Measurements from ENCODE around the gene MARCO.

Gene MARCO

GRCh38 chr2:118979152-118979861 is 37.3 kb downstream of the MARCO start:
- WGBS = 90% methylated on average over 5 of the region's 5 CpGs
- no peak overlapping the region for H3K27ac ChIP-seq (ENCODE audit: low read depth, low read length)

GRCh38 chr2:118980022-118980421 is 38.0 kb downstream of the MARCO start:
- Histone ChIP-seq H3K9ac (ENCODE audit: low read depth, low read length) (no peak overlapping the region), H3K27ac (ENCODE audit: low read depth, low read length) (no peak overlapping the region), H3K27me3 (ENCODE audit: insufficient read depth, low read length) (peaks cover 36% of the 10 kb centered on the region), H3K4me3 (ENCODE audit: low read length) (no peak overlapping the region), H3K9me3 (ENCODE audit: insufficient read depth, low read depth, low read length) (no peaks in the 10 kb centered on the region), H3K4me1 (ENCODE audit: insufficient read depth, low read length) (no peaks in the 10 kb centered on the region), H3K36me3 (ENCODE audit: insufficient read depth, low read length) (no peaks in the 10 kb centered on the region)
- 86% methylated on average over 4 of the region's 4 CpGs for whole genome bisulfite sequencing

More at GRCh38 chr2:118979152-118979861, 37.3 kb downstream of the MARCO start:
- Histone ChIP-seq H3K36me3 (ENCODE audit: insufficient read depth, low read length) (no peaks in the 10 kb centered on the region), H3K4me3 (ENCODE audit: low read length) (no peak overlapping the region), H3K9ac (ENCODE audit: low read depth, low read length) (no peak overlapping the region), H3K9me3 (ENCODE audit: insufficient read depth, low read depth, low read length) (no peaks in the 10 kb centered on the region), H3K27me3 (ENCODE audit: insufficient read depth, low read length) (peaks cover 43% of the 10 kb centered on the region), H3K4me1 (ENCODE audit: insufficient read depth, low read length) (no peaks in the 10 kb centered on the region)

- Histone ChIP-seq H3K36me3 (ENCODE audit: insufficient read depth, low read length) (no peaks in the 10 kb centered on the region), H3K9me3 (ENCODE audit: insufficient read depth, low read depth, low read length) (no peaks in the 10 kb centered on the region), H3K4me3 (ENCODE audit: low read length) (no peak overlapping the region), H3K27me3 (ENCODE audit: insufficient read depth, low read length) (peaks cover 30% of the 10 kb centered on the region), H3K9ac (ENCODE audit: low read depth, low read length) (no peak overlapping the region), H3K27ac (ENCODE audit: low read depth, low read length) (no peak overlapping the region), H3K4me1 (ENCODE audit: insufficient read depth, low read length) (no peaks in the 10 kb centered on the region)
- 84% methylated on average over 2 of the region's 2 CpGs for WGBS
Measured at GRCh38 chr2:118980573-118980972, 38.6 kb downstream of the MARCO start.

- no peak overlapping the region for H3K27ac ChIP-seq (ENCODE audit: low read depth, low read length)
- H3K27me3 ChIP-seq (ENCODE audit: insufficient read depth, low read length) = peaks cover 20% of the 10 kb centered on the region
- no peak overlapping the region for H3K9ac ChIP-seq (ENCODE audit: low read depth, low read length)
- H3K36me3 ChIP-seq (ENCODE audit: insufficient read depth, low read length) = no peaks in the 10 kb centered on the region
- no peak overlapping the region for H3K4me3 ChIP-seq (ENCODE audit: low read length)
- no peaks in the 10 kb centered on the region for H3K9me3 ChIP-seq (ENCODE audit: insufficient read depth, low read depth, low read length)
- no peaks in the 10 kb centered on the region for H3K4me1 ChIP-seq (ENCODE audit: insufficient read depth, low read length)
- 90% methylated on average over 2 of the region's 2 CpGs for WGBS
Measured at GRCh38 chr2:118981632-118982031, 39.6 kb downstream of the MARCO start.

GRCh38 chr2:118982039-118982438 is 40.0 kb downstream of the MARCO start:
- Histone ChIP-seq H3K9me3 (ENCODE audit: insufficient read depth, low read depth, low read length) (no peaks in the 10 kb centered on the region), H3K9ac (ENCODE audit: low read depth, low read length) (no peak overlapping the region), H3K27ac (ENCODE audit: low read depth, low read length) (no peak overlapping the region), H3K4me3 (ENCODE audit: low read length) (no peak overlapping the region), H3K36me3 (ENCODE audit: insufficient read depth, low read length) (no peaks in the 10 kb centered on the region), H3K4me1 (ENCODE audit: insufficient read depth, low read length) (no peaks in the 10 kb centered on the region), H3K27me3 (ENCODE audit: insufficient read depth, low read length) (peaks cover 16% of the 10 kb centered on the region)
- 88% methylated on average over 3 of the region's 3 CpGs for WGBS

GRCh38 chr2:118983133-118983532 is 41.1 kb downstream of the MARCO start:
- H3K36me3 ChIP-seq (ENCODE audit: insufficient read depth, low read length) = no peaks in the 10 kb centered on the region
- H3K27ac ChIP-seq (ENCODE audit: low read depth, low read length) = no peak overlapping the region
- no peak overlapping the region for H3K9ac ChIP-seq (ENCODE audit: low read depth, low read length)
- 92% methylated on average over 6 of the region's 6 CpGs for WGBS
- no peak overlapping the region for H3K4me3 ChIP-seq (ENCODE audit: low read length)
- no peaks in the 10 kb centered on the region for H3K9me3 ChIP-seq (ENCODE audit: insufficient read depth, low read depth, low read length)
- no peaks in the 10 kb centered on the region for H3K4me1 ChIP-seq (ENCODE audit: insufficient read depth, low read length)
- H3K27me3 ChIP-seq (ENCODE audit: insufficient read depth, low read length) = peaks cover 11% of the 10 kb centered on the region; the same call in 1 of the 2 replicates

GRCh38 chr2:118983915-118984314 is 41.9 kb downstream of the MARCO start:
- Histone ChIP-seq H3K9ac (ENCODE audit: low read depth, low read length) (no peak overlapping the region), H3K9me3 (ENCODE audit: insufficient read depth, low read depth, low read length) (no peaks in the 10 kb centered on the region), H3K4me3 (ENCODE audit: low read length) (no peak overlapping the region), H3K27ac (ENCODE audit: low read depth, low read length) (no peak overlapping the region), H3K36me3 (ENCODE audit: insufficient read depth, low read length) (no peaks in the 10 kb centered on the region), H3K27me3 (ENCODE audit: insufficient read depth, low read length) (peaks cover 11% of the 10 kb centered on the region; the same call in 1 of the 2 replicates), H3K4me1 (ENCODE audit: insufficient read depth, low read length) (no peaks in the 10 kb centered on the region)
- 86% methylated on average over 1 of the region's 1 CpG for WGBS

GRCh38 chr2:118986738-118987137 is 44.7 kb downstream of the MARCO start:
- no peak overlapping the region for H3K9ac ChIP-seq (ENCODE audit: low read depth, low read length)
- H3K9me3 ChIP-seq (ENCODE audit: insufficient read depth, low read depth, low read length) = no peaks in the 10 kb centered on the region
- WGBS = 60% methylated on average over 2 of the region's 2 CpGs
- no peaks in the 10 kb centered on the region for H3K4me1 ChIP-seq (ENCODE audit: insufficient read depth, low read length)
- no peak overlapping the region for H3K4me3 ChIP-seq (ENCODE audit: low read length)
- no peaks in the 10 kb centered on the region for H3K36me3 ChIP-seq (ENCODE audit: insufficient read depth, low read length)
- no peak overlapping the region for H3K27ac ChIP-seq (ENCODE audit: low read depth, low read length)
- H3K27me3 ChIP-seq (ENCODE audit: insufficient read depth, low read length) = no peaks in the 10 kb centered on the region

GRCh38 chr2:118987886-118988285 is 45.9 kb downstream of the MARCO start:
- no peaks in the 10 kb centered on the region for H3K27me3 ChIP-seq (ENCODE audit: insufficient read depth, low read length)
- 94% methylated on average over 2 of the region's 2 CpGs for WGBS
- no peaks in the 10 kb centered on the region for H3K36me3 ChIP-seq (ENCODE audit: insufficient read depth, low read length)

GRCh38 chr2:118988706-118989105 is 46.7 kb downstream of the MARCO start:
- 96% methylated on average over 5 of the region's 5 CpGs for WGBS
- Histone ChIP-seq H3K4me3 (ENCODE audit: low read length) (no peak overlapping the region), H3K36me3 (ENCODE audit: insufficient read depth, low read length) (no peaks in the 10 kb centered on the region), H3K9ac (ENCODE audit: low read depth, low read length) (no peak overlapping the region), H3K27ac (ENCODE audit: low read depth, low read length) (no peak overlapping the region), H3K27me3 (ENCODE audit: insufficient read depth, low read length) (no peaks in the 10 kb centered on the region), H3K9me3 (ENCODE audit: insufficient read depth, low read depth, low read length) (no peaks in the 10 kb centered on the region), H3K4me1 (ENCODE audit: insufficient read depth, low read length) (no peaks in the 10 kb centered on the region)

More at GRCh38 chr2:118987886-118988285, 45.9 kb downstream of the MARCO start:
- H3K9ac ChIP-seq (ENCODE audit: low read depth, low read length) = no peak overlapping the region
- no peak overlapping the region for H3K27ac ChIP-seq (ENCODE audit: low read depth, low read length)
- H3K9me3 ChIP-seq (ENCODE audit: insufficient read depth, low read depth, low read length) = no peaks in the 10 kb centered on the region
- H3K4me1 ChIP-seq (ENCODE audit: insufficient read depth, low read length) = no peaks in the 10 kb centered on the region
- H3K4me3 ChIP-seq (ENCODE audit: low read length) = no peak overlapping the region

- 74% methylated on average over 2 of the region's 2 CpGs for WGBS
- Histone ChIP-seq H3K4me1 (ENCODE audit: insufficient read depth, low read length) (no peaks in the 10 kb centered on the region), H3K4me3 (ENCODE audit: low read length) (no peak overlapping the region), H3K36me3 (ENCODE audit: insufficient read depth, low read length) (no peaks in the 10 kb centered on the region), H3K9ac (ENCODE audit: low read depth, low read length) (no peak overlapping the region), H3K27me3 (ENCODE audit: insufficient read depth, low read length) (no peaks in the 10 kb centered on the region), H3K27ac (ENCODE audit: low read depth, low read length) (no peak overlapping the region), H3K9me3 (ENCODE audit: insufficient read depth, low read depth, low read length) (no peaks in the 10 kb centered on the region)
Measured at GRCh38 chr2:118989481-118989880, 47.5 kb downstream of the MARCO start.

Measured in HUES64 (cell line).